HUES6 (cell line): ENCODE measurements around the gene PHRF1.

Experiments
- H3K27ac ChIP-seq: 2 replicates; pipeline ENCODE4 v1.7.0; 2013; ENCODE audit warnings: low read depth, mild to moderate bottlenecking, low read length, inconsistent platforms
- H3K27me3 ChIP-seq: 2 replicates; pipeline ENCODE4 v1.6.1; 2013; ENCODE audit warnings: low read length; ENCODE audit not compliant: control insufficient read depth, insufficient read depth
- H3K36me3 ChIP-seq: 2 replicates; pipeline ENCODE4 v1.6.1; 2013; ENCODE audit warnings: low read length; ENCODE audit not compliant: control insufficient read depth, insufficient read depth
- H3K4me1 ChIP-seq: 2 replicates; pipeline ENCODE4 v1.6.1; 2013; ENCODE audit warnings: low read length; ENCODE audit not compliant: control insufficient read depth, insufficient read depth
- H3K4me3 ChIP-seq: 2 replicates; pipeline ENCODE4 v1.5.1; 2013; ENCODE audit warnings: low read depth, low read length
- H3K9ac ChIP-seq: one replicate; pipeline ENCODE4 v1.6.1; 2013; ENCODE audit warnings: mild to moderate bottlenecking, low read length
- H3K9me3 ChIP-seq: 2 replicates; pipeline ENCODE4 v1.6.1; 2013; ENCODE audit warnings: low read depth, low read length; ENCODE audit not compliant: control insufficient read depth, insufficient read depth

The PHRF1 gene

DNA sequence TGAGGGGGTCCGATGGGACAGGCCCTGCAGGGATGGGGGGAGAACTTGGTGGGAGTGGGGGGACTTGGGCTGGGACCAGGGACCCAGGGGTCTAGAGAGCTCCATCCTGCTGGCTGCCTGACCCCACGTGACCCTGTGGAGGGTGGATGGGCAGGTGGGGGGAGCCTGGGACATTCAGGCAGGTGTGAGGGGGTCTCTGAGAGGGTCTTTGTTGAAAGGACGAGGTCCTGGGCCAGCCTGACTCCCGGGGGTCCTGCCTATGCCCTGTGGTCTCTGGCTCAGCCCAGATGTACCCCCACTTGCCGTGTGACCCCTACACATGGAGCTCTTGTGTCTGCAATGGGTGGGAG, 31.5 kb upstream of the PHRF1 start:
- no peaks in the 10 kb centered on the region for H3K36me3 ChIP-seq
- no peaks in the 10 kb centered on the region for H3K4me1 ChIP-seq
- no peak overlapping the region for H3K4me3 ChIP-seq
- no peak overlapping the region for H3K27ac ChIP-seq
- no peaks in the 10 kb centered on the region for H3K9me3 ChIP-seq
- no peak overlapping the region for H3K9ac ChIP-seq
- H3K27me3 ChIP-seq = no peaks in the 10 kb centered on the region

DNA sequence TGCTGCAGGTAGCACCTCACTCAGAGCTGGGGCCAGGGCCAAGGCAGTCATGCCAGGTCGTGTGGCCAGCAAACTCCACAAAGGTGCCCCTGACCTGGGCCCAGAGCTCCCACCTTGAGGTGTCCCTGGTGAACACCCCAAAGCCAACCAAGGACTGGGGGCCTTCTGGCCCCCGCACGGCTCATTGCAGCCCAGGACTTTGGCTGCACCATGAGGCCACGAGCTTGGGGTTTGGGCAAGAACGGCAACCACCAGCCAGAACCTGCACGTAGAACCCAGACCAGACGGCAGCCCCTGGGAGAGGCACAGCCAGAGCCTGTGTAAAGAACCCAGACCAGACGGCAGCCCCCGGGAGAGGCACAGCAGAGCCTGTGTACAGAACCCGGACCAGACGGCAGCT, 31.1 kb upstream of the PHRF1 start:
- H3K4me3 ChIP-seq = no peak overlapping the region
- H3K27me3 ChIP-seq = no peaks in the 10 kb centered on the region
- no peak overlapping the region for H3K27ac ChIP-seq
- H3K4me1 ChIP-seq = no peaks in the 10 kb centered on the region
- H3K9me3 ChIP-seq = no peaks in the 10 kb centered on the region
- H3K9ac ChIP-seq = no peak overlapping the region
- H3K36me3 ChIP-seq = no peaks in the 10 kb centered on the region

DNA sequence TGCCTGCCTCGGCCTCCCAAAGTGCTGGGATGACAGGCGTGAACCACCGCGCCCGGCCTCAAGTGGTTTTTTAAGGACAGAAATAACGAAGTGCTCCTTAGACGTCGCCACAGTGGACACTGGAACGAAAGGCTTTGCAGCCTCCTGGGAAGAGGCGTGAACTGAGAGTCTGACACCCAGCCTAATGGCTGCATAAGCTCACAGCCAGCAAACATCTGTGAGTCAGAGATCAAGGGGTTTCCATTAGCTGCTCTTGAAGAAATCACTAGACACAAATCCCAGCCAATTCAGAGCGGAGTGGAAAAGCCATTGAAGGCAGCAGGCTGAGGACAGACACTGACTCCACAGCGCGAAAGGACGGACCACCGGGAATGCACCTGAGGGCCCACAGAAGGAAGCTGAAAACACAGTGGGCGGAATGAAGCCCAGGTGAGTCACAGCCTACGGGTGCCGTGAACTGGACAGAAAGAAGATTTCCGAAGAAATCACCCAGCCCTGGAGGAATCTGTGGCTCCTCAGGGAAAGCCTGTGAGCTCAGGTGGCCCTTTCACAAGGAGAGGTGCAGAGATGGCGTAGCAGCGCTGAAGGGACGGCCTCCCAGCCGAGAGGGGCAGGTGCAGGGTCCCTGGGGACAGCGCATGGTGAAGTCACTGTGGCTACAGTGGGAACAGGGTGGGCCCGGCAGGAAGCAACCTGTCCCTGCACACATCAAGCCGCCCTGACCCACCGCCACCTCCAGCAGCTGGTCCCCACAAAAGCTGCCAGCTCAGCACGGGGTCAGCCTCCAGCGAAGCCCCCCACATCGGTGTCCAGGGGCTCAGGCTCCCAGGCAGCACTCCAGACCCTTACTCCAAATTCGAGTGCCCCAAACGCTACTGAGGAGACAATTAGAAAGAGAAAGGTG, 27.3 kb upstream of the PHRF1 start:
- Histone ChIP-seq H3K4me1 (no peaks in the 10 kb centered on the region), H3K36me3 (no peaks in the 10 kb centered on the region), H3K4me3 (no peak overlapping the region), H3K27me3 (no peaks in the 10 kb centered on the region; the same call in 1 of the 2 replicates), H3K9ac (peak overlapping the region; percentile 12), H3K27ac (no peak overlapping the region), H3K9me3 (no peaks in the 10 kb centered on the region)

- Histone ChIP-seq H3K4me3 (no peak overlapping the region), H3K9me3 (no peaks in the 10 kb centered on the region), H3K27me3 (peaks cover 1% of the 10 kb centered on the region; the same call in 1 of the 2 replicates), H3K9ac (no peak overlapping the region), H3K27ac (no peak overlapping the region), H3K4me1 (no peaks in the 10 kb centered on the region; the same call in 1 of the 2 replicates), H3K36me3 (no peaks in the 10 kb centered on the region)
These were observed 26.1 kb upstream of the PHRF1 start for GRCh38 chr11:550021-550745.

- H3K9ac ChIP-seq = no peak overlapping the region
- no peaks in the 10 kb centered on the region for H3K36me3 ChIP-seq
- H3K27me3 ChIP-seq = peaks cover 6% of the 10 kb centered on the region
- H3K27ac ChIP-seq = no peak overlapping the region
- no peaks in the 10 kb centered on the region for H3K9me3 ChIP-seq
- H3K4me1 ChIP-seq = no peaks in the 10 kb centered on the region; the same call in 1 of the 2 replicates
- no peak overlapping the region for H3K4me3 ChIP-seq
These were observed 25.6 kb upstream of the PHRF1 start for GRCh38 chr11:550746-551085.

DNA sequence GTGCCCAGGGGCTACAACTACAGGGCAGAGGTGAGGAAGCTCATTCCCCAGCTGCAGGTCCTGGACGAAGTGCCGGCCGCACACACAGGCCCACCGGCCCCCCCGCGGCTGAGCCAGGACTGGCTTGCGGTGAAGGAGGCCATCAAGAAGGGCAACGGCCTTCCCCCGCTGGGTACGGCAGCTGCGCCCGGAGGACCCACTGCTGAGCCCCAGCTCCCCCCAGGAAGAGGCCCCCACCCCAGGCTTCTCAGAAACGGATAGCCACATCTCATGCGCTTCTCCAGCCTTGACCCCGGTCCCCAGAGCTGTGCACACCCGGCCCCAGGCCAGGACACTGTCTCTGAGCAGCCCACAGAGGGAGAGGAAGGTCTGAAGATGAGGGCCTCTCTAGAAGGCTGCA, 25.1 kb upstream of the PHRF1 start:
- Histone ChIP-seq H3K27me3 (peaks cover 10% of the 10 kb centered on the region), H3K4me3 (no peak overlapping the region), H3K4me1 (no peaks in the 10 kb centered on the region; the same call in 1 of the 2 replicates), H3K9ac (no peak overlapping the region), H3K36me3 (no peaks in the 10 kb centered on the region), H3K9me3 (no peaks in the 10 kb centered on the region), H3K27ac (no peak overlapping the region)

GRCh38 chr11:551596-551995, 24.7 kb upstream of the PHRF1 start:
- peaks cover 15% of the 10 kb centered on the region for H3K27me3 ChIP-seq
- H3K9ac ChIP-seq = no peak overlapping the region
- no peak overlapping the region for H3K4me3 ChIP-seq
- H3K4me1 ChIP-seq = peaks cover 2% of the 10 kb centered on the region; the same call in 1 of the 2 replicates
- H3K36me3 ChIP-seq = no peaks in the 10 kb centered on the region
- no peak overlapping the region for H3K27ac ChIP-seq
- no peaks in the 10 kb centered on the region for H3K9me3 ChIP-seq

- no peak overlapping the region for H3K9ac ChIP-seq
- no peaks in the 10 kb centered on the region for H3K9me3 ChIP-seq
- no peak overlapping the region for H3K27ac ChIP-seq
- peaks cover 10% of the 10 kb centered on the region; the same call in 1 of the 2 replicates for H3K4me1 ChIP-seq
- no peak overlapping the region for H3K4me3 ChIP-seq
- H3K27me3 ChIP-seq = peaks cover 32% of the 10 kb centered on the region
- H3K36me3 ChIP-seq = no peaks in the 10 kb centered on the region
These were observed 22.9 kb upstream of the PHRF1 start for GRCh38 chr11:553083-553987.

- peaks cover 38% of the 10 kb centered on the region for H3K27me3 ChIP-seq
- H3K9me3 ChIP-seq = no peaks in the 10 kb centered on the region
- H3K9ac ChIP-seq = no peak overlapping the region
- H3K27ac ChIP-seq = no peak overlapping the region
- no peak overlapping the region for H3K4me3 ChIP-seq
- H3K4me1 ChIP-seq = peaks cover 10% of the 10 kb centered on the region; the same call in 1 of the 2 replicates
- H3K36me3 ChIP-seq = no peaks in the 10 kb centered on the region
These were observed 22.3 kb upstream of the PHRF1 start for GRCh38 chr11:553988-554340.

DNA sequence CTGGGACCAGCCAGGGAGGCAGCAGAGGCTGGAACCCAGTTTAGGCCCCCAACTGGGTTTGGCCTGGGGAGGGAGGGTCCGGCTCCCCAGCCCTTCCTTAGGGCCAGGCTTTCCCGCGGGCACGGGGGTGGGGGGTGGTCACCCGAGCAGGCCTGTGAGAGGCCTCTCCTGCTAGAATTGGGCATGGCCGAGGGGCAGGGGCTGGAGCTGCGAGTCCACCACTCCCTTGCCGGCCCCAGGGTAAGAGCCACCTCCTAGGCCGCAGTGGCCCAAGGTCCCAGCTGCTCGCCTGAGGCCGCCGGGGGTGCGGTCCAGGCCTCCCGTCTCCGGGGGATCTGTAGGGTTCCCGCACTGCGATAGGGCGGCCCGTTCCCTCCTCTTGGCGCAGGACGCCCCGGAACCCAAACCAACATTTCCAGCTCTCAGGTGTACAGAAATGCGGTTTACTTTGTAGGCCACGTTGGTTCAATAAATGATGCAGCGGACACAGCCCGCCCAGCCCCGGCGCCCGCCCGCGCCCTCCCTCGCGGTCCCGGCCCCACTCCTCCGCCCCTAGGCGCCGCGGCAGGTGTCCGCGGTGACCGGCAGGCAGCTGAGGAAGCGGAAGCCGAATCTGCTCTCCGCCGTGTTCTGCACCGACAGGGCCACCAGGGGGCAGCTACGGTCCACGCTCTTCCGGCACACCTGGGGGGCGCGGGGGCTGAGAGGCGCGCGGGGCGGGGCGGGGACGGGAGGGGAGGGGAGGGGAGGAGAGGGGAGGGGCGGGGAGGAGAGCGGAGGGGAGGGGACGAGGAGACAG, 21.6 kb upstream of the PHRF1 start:
- H3K27ac ChIP-seq = no peak overlapping the region
- H3K9ac ChIP-seq = no peak overlapping the region
- no peaks in the 10 kb centered on the region for H3K9me3 ChIP-seq
- no peaks in the 10 kb centered on the region for H3K36me3 ChIP-seq
- peak overlapping the region; percentile 81 for H3K4me3 ChIP-seq
- H3K27me3 ChIP-seq = peaks cover 40% of the 10 kb centered on the region
- H3K4me1 ChIP-seq = peaks cover 10% of the 10 kb centered on the region; the same call in 1 of the 2 replicates
